PC-9 (cell line): Measurements from ENCODE around the gene PRUNE2.

ENCODE experiments used
- CTCF ChIP-seq: fragments of 200-600 bp; sonication (generic); conservative IDR thresholded peaks from 2 replicates; pipeline ENCODE4 v1.6.1; 2017; ENCODE audit warnings: mixed run types, antibody characterized with exemption, mild to moderate bottlenecking, moderate library complexity
- EZH2 ChIP-seq: fragments of 200-600 bp; sonication (generic); IDR thresholded peaks from 2 replicates; pipeline ENCODE4 v1.8.0; 2017; ENCODE audit warnings: antibody characterized with exemption, low read depth

GRCh38 chr9:76602199-76602598 lies 303.7 kb downstream of the PRUNE2 start:
- no peak for TF ChIP-seq CTCF
- no peak for TF ChIP-seq EZH2
